ENCODE measurements around the gene MPHOSPH9.

The MPHOSPH9 gene

DNA sequence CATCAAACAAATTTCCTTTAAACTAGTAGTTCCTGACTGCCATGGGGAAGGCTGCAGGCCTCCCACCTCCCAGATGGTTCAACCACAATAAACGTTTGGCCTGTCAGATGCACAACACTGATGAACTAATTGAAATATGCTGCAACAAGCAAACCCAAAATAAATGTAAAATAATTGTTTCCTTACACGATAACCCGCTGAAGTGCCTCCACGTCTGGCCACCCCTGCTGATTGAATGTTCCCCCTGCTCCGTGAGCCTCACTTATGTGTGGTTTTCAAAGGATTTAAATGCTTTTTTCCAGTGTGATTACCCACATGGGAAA, 90.5 kb downstream of the MPHOSPH9 start:
- ChIA-PET CTCF (interaction anchor here (1.3 to 1.6 kb wide), 2 partner anchors 21 to 24 kb away, joined by 3 to 6 read pairs; no protein-coding TSS in a partner anchor), POLR2A (no interaction called here)
- DNase-seq (ENCODE audit: extremely low spot score) = no peak
- TF ChIP-seq, protein P1, sequence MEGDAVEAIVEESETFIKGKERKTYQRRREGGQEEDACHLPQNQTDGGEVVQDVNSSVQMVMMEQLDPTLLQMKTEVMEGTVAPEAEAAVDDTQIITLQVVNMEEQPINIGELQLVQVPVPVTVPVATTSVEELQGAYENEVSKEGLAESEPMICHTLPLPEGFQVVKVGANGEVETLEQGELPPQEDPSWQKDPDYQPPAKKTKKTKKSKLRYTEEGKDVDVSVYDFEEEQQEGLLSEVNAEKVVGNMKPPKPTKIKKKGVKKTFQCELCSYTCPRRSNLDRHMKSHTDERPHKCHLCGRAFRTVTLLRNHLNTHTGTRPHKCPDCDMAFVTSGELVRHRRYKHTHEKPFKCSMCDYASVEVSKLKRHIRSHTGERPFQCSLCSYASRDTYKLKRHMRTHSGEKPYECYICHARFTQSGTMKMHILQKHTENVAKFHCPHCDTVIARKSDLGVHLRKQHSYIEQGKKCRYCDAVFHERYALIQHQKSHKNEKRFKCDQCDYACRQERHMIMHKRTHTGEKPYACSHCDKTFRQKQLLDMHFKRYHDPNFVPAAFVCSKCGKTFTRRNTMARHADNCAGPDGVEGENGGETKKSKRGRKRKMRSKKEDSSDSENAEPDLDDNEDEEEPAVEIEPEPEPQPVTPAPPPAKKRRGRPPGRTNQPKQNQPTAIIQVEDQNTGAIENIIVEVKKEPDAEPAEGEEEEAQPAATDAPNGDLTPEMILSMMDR (IDR thresholded peaks at IDR 0.05; ENCODE audit: control extremely low read depth, extremely low read depth, low read depth, missing control alignments) = no peak

DNA sequence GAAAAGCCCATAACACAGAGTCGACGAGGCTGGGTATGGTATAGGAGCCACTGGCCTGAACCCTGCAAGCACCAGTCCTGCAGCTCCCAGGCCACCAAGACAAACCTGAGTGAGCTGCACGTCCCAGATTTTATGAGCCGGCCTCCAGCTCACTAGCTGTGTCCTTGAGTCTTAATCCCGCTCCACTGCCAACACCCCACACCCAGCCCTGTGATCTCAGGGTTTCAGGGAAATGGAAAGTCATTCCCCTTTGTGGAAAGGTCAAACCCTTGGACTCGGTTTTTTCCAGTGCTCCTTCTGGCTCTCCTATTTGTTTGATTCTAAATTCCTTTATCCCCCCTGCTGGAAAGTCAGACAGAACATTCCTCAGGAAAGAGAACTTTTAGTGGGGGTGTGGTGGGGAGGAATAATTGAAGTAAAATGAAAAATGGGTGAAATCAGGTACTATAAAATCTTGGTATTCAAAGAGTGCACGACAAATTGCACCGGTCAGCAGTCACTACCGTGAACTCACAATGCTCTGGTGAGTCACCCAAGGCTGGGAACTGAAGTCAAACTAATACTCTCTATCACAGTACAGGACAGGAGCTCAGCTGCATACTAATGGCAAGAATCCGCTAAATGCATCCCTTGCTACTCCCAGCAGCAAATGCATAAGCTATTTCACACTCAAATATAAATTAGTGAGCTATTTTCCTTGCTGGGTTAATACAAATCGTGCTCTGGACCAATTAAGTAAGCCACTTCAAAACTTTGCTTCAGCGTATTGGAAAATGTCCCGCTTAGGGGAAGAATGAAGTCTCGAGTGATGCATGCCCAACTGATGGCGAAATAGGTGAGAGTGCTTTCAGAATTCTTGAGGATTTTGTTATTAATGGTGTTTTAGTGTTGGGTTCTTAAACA, 91.1 kb downstream of the MPHOSPH9 start:
- POLR2A ChIA-PET = interaction anchor here (1.0 kb wide), 1 partner anchor 91 kb away, joined by 3 read pairs; the partner anchor contains the start of genes MPHOSPH9 and MTRFR
- CTCF ChIA-PET = interaction anchor here (1.5 kb wide), 1 partner anchor 11 kb away, joined by 4 read pairs; no protein-coding TSS in a partner anchor
- TF ChIP-seq, protein P1 (IDR thresholded peaks at IDR 0.05; ENCODE audit: control extremely low read depth, extremely low read depth, low read depth, missing control alignments) = no peak
- DNase-seq (ENCODE audit: extremely low spot score) = no peak

- ChIA-PET POLR2A (interaction anchor here (1.0 kb wide), 1 partner anchor 92 kb away, joined by 3 read pairs; the partner anchor contains the start of genes MPHOSPH9 and MTRFR), CTCF (interaction anchor here (1.5 to 1.7 kb wide), 2 partner anchors 12 to 15 kb away, joined by 4 to 5 read pairs; no protein-coding TSS in a partner anchor)
- DNase-seq (ENCODE audit: extremely low spot score) = no peak
- TF ChIP-seq, protein P1 (IDR thresholded peaks at IDR 0.05; ENCODE audit: control extremely low read depth, extremely low read depth, low read depth, missing control alignments) = no peak
Measured at GRCh38 chr12:123140676-123141614, 92.0 kb downstream of the MPHOSPH9 start.

DNA sequence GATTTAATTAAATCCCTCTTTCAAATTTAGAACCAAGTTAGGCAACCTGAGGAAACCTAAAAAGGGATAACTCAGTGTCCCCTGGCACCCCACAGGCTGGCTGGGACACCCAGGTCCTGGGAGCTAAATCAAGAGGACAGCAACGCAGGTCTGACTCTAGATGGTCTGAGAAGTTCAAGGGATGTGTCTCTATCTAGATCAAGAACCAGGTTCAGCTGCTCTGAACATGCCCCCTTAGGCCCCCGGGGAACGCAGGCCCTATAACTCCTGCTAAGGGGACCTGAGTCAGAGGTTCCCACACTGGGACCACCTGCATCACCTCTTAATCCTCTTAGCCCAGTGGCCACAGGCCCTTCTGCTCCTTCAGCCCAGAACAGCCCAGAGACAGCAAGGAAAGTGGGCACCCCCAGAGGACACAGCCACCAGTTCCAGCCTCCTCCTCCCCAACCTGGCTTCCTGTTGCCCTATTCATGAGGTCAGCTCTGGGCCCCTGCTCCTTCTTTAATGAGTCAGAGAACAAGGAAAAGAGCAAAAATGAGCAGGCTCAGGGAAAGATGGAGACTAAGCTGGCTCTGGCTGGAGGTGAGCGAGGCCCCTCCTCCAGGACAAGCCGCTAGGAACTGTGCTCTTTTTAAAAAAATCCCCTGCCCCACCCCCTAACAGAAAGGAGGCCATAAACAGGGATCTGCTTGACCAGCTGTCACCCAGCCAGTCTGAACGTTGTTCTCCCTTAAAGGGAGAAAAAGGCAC, 92.8 kb downstream of the MPHOSPH9 start:
- TF ChIP-seq, protein P1 (IDR thresholded peaks at IDR 0.05; ENCODE audit: control extremely low read depth, extremely low read depth, low read depth, missing control alignments) = no peak
- ChIA-PET POLR2A (no interaction called here), CTCF (interaction anchor here (1.7 kb wide), 1 partner anchor 14 kb away, joined by 5 read pairs; no protein-coding TSS in a partner anchor)
- no peak for DNase-seq (ENCODE audit: extremely low spot score)

GRCh38 chr12:123135688-123136087, 97.3 kb downstream of the MPHOSPH9 start:
- ChIA-PET CTCF (interaction anchor here (1.0 to 1.5 kb wide), 4 partner anchors 15 to 275 kb away, joined by 3 to 5 read pairs (median 4); no protein-coding TSS in a partner anchor), POLR2A (no interaction called here)
- no peak for DNase-seq (ENCODE audit: extremely low spot score)
- TF ChIP-seq, protein P1 (IDR thresholded peaks at IDR 0.05; ENCODE audit: control extremely low read depth, extremely low read depth, low read depth, missing control alignments) = no peak

Data from GM10248 (cell line).